ENCODE data around the gene RPGRIP1L. TPM values are rescaled to one million over a fixed set of nuclear protein-coding genes. Genes with fewer than 3 reads are reported as not detected.
"Not testable (repeated sequence)": the region's sequence is repeated elsewhere in the genome, so short reads cannot be mapped to it uniquely, and the experiment has no call there.

Gene RPGRIP1L
- polyA plus RNA-seq, 1 donor = 7.5 TPM

- no peak for DNase-seq (ENCODE audit: low read depth)
These were observed 8.4 kb upstream of the RPGRIP1L start for GRCh38 chr16:53712065-53712464.

- DNase-seq (ENCODE audit: low read depth) = no peak
These were observed 7.7 kb upstream of the RPGRIP1L start for GRCh38 chr16:53711390-53711789.

- no peak for DNase-seq (ENCODE audit: low read depth)
These were observed 4.8 kb upstream of the RPGRIP1L start for GRCh38 chr16:53708490-53708889.

DNA sequence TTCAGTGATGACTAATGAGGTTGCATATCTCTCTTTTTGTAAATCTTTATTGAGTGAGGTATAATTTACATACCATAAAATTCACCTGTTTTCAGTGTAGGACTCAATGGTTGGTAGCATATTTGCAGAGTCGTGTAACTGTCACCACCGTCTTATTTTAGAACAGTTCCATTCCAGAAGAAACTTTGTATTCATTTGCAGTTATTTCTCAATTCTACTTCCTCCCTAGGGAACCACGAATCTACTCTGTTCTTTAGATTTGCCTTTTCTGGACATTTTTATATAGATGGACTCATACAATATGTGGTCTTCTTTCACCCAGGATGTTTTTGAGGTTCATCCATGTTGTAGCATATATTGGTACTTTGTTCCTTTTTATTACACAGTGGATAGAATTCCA is 4.0 kb upstream of the RPGRIP1L start:
- DNase-seq (ENCODE audit: low read depth) = no peak

DNA sequence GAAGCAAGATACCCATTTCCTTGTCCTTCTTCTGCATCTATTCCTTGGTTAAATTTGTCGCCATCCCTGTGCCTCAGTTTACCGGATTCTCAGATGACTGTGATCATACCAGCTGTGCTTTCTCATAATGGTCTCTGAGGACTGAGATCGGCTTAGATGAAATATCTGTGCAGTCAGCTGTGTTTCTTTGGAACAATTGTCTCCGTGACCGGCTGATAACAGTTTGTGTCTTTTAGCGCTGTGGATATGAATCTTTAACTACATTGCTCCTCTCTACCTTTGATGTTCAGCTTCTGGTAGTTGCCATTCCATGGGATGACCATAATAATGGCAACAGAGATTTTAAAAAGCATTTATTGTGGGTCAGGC is 770 bp upstream of the RPGRIP1L start:
- no peak for DNase-seq (ENCODE audit: low read depth)

GRCh38 chr16:53698271-53698670 is 5.4 kb downstream of the RPGRIP1L start:
- not testable (repeated sequence) for DNase-seq (ENCODE audit: low read depth)

DNA sequence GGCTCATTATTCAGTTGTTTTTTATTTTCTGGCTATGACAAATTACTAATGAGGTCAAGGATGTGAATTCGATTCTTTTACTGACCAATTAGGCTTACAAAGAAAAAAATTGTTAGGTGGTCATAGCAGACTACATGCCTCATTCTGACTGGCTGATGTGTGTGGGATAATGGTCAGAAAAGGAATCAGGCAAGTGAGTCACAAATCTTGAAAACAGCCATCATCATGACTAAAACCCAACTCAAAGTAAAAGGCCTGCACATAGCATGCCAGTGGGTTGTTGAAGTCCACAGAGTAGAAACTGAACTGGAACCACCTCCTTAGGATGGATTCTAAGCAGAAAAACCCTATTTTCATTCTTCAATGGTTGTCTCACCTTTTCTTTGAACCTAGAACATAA is 8.6 kb downstream of the RPGRIP1L start:
- no peak for DNase-seq (ENCODE audit: low read depth)

GRCh38 chr16:53693320-53693719 is 10.3 kb downstream of the RPGRIP1L start:
- DNase-seq (ENCODE audit: low read depth) = no peak

GRCh38 chr16:53692146-53692545 is 11.5 kb downstream of the RPGRIP1L start:
- no peak for DNase-seq (ENCODE audit: low read depth)

GRCh38 chr16:53690771-53691170 is 12.9 kb downstream of the RPGRIP1L start:
- DNase-seq (ENCODE audit: low read depth) = no peak

- DNase-seq (ENCODE audit: low read depth) = no peak
These were observed 14.0 kb downstream of the RPGRIP1L start for GRCh38 chr16:53689636-53690035.

GRCh38 chr16:53686710-53687109 is 16.9 kb downstream of the RPGRIP1L start:
- DNase-seq (ENCODE audit: low read depth) = no peak

DNA sequence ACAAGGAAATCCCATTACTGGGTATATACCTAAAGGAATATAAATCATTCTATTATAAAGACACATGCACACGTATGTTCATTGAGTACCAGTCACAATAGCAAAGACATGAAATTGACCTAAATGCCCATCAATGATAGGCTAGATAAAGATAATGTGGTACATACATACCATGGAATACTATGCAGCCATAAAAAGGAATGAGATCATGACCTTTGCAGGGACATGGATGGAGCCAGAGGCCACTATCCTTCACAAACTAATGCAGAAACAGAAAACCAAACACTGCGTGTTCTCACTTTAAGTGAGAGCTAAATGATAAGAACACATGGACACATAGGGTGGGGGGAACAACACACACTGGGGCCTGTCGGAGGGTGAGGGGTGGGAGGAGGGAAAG is 18.3 kb downstream of the RPGRIP1L start:
- not testable (repeated sequence) for DNase-seq (ENCODE audit: low read depth)

- DNase-seq (ENCODE audit: low read depth) = no peak
These were observed 22.3 kb downstream of the RPGRIP1L start for GRCh38 chr16:53681354-53681753.

- DNase-seq (ENCODE audit: low read depth) = no peak
These were observed 22.9 kb downstream of the RPGRIP1L start for GRCh38 chr16:53680756-53681155.

DNA sequence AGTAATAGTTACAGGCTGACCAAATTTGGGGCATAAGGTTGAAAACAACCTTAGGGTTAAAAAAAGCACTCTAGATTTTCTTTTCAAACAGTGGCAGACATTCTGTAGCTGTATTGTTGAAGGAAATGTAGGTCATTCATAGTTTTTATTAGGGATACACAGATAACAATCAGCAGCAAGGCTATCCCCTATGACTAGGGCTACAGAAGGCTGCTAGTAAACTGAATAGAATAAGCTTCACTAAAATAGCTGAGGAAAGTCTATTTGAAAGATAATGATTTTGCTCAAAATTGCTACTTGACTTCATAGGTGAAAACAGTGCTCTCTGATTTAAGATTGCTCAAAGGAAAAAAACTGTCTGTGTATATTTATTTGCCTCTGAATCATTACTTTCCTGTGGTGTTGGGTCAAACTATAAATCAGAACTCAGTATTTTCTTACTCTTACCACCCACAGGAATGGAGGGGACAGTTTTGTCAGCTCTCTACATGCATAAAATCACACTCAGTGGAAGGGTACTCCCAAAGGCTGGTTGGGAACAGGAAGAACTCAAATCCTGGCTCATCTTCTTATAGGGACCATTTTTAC is 24.8 kb downstream of the RPGRIP1L start:
- no peak for DNase-seq (ENCODE audit: low read depth)

- DNase-seq (ENCODE audit: low read depth) = no peak
These were observed 25.5 kb downstream of the RPGRIP1L start for GRCh38 chr16:53678155-53678554.

DNA sequence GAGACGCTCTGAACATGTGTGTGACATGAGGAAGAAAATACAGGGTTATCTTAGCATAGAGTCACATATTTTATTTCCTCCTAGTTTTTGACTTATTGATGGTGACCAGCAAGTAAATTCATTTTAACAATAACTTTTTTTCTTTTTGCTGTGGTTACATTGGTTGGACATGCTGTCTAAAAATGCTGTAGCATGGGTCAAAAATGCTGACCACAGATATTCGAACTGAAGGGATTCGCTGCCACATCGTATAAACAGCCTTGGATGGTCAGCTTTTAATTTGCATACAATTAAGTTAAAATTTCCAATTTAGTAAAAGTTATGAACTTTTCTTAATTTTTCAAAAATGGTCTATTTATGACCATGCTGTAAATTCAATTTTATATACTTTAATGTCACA is 30.5 kb downstream of the RPGRIP1L start:
- DNase-seq (ENCODE audit: low read depth) = no peak

DNA sequence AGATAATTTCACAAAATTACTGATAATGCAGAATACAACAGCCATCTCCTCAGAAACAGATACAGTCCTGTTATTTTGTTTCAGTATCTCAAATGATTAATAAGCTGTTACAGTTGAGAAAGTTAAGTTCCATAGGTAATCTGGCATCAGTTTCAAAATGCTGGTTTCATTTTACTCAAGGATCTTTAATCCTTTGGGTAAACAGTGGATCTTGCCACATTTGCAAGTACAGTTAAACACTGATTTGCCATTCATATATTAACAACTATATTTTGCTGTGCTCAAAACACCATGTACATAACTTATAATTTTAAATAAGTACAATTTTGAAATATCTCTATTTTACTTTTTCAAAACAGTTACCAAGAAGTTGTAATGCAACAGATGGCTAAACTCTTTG is 31.2 kb downstream of the RPGRIP1L start:
- no peak for DNase-seq (ENCODE audit: low read depth)

GRCh38 chr16:53668869-53669268 is 34.8 kb downstream of the RPGRIP1L start:
- no peak for DNase-seq (ENCODE audit: low read depth)

- no peak for DNase-seq (ENCODE audit: low read depth)
These were observed 36.8 kb downstream of the RPGRIP1L start for GRCh38 chr16:53666786-53667415.

GRCh38 chr16:53664724-53665345 is 38.8 kb downstream of the RPGRIP1L start:
- peak; percentile 8 for DNase-seq (ENCODE audit: low read depth)

DNA sequence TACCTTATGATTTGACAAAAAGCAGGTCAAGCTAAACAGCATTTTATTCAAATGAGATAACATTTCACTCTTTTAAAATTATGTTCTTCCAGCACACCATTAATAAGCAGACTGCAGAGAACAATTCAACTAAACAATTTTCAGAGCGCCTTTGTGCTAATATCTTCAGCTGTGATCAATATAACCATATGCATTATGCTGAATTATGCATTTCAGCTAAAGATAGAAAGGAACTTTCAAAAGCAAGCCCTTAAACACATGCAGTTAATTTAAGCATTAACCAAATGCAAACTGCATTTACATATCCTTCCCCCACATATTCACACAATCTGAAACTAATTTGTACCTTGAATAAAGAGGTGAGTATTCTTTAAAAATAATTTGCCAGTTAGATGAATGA is 41.6 kb downstream of the RPGRIP1L start:
- DNase-seq (ENCODE audit: low read depth) = no peak

All from forelimb muscle (tissue), 1 donor.